Activated CD8-positive, alpha-beta memory T cell treated with anti-CD3 and anti-CD28 coated beads, Interleukin-2, amount 50 U/mL, for 1 hour (primary cell): ENCODE results near the gene LAMP5.

ENCODE experiments used
- DNase-seq: peaks from one replicate; pipeline ENCODE4 v3.0.0-alpha.2; 2020; ENCODE audit errors: extremely low read depth

Gene LAMP5, protein sequence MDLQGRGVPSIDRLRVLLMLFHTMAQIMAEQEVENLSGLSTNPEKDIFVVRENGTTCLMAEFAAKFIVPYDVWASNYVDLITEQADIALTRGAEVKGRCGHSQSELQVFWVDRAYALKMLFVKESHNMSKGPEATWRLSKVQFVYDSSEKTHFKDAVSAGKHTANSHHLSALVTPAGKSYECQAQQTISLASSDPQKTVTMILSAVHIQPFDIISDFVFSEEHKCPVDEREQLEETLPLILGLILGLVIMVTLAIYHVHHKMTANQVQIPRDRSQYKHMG

DNA sequence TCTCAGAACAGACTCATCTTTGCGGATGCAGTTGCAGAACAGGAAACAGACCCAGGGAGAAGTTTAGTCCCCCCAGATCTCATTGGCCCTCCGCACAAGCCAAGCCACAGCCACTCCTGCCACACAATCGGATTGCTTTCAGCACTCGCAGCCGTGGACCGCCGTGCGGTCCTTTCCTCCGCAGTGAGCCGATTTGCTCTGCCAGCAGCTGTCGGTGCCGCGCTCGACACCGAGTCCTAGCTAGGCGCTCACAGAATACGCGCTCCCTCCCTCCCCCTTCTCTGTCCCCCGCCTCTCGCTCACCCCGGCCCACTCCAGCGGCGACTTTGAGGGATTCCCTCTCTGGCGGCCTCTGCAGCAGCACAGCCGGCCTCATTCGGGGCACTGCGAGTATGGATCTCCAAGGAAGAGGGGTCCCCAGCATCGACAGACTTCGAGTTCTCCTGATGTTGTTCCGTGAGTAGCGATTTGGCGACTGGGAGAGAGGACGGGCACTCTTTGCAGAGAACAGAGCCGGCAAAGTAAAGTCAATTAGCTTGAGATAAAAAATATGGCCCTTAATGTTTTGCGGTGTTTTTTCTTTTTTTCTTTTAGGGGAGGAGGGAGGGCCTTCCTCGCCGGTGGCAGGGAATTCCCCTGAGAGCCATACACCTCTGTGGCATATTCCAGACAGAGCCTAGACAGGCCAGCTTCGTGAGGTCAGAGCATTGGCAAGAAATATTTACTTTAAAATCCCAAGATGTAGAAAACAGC lies at the start of gene LAMP5:
Gene LAMP5, plus strand, starts transcription at position 130 of the 753 bp plus-strand sequence. Its CDS starts 263 bp downstream, at position 393.
- no peak for DNase-seq

DNA sequence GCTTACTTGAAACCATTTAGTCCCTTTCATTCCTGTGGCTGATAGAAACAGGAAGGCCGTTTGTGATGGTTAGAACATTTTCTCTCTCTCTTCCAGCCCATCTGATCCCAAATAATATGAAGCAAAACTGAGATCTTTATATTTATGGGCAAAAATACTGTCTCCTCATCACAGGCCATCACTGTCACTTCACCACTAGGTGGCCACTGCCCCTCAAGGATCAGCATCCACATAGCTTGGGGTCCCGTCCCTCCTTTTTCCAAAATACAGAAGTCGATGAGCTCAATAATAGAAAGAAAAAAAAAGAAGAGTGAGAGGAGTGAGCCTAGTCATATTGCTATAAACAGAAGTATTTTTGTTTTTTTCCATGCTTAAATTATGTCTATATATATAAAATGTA lies 46.4 kb upstream of the LAMP5 start:
- DNase-seq, result no peak

DNA sequence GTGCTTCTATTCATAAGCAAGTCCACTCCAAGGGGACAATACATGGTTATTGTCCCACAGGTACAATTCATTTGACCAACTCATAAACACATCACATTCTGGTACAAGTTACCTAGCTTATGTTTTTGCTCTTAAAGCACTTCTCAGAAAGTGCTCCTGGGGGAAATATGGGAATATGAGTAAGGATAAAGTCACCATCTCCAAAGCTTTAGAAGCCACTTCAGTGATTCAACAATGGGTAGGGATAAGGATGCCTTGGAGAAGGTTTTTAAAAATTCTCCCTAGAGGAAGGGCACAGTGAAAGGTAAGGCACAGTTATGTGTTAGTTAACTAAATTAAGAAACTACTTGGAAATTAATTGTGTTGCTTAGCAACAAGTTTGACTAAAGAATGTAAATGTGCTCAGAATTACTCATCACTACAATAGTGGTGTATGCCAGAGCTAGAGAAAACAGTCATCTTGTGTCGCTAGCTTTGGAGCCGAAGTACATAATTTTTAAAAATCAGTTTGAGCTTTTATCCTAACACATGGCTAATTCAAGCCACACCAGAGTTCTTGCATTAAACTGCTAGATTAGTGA lies 39.5 kb upstream of the LAMP5 start:
- no peak for DNase-seq

DNA sequence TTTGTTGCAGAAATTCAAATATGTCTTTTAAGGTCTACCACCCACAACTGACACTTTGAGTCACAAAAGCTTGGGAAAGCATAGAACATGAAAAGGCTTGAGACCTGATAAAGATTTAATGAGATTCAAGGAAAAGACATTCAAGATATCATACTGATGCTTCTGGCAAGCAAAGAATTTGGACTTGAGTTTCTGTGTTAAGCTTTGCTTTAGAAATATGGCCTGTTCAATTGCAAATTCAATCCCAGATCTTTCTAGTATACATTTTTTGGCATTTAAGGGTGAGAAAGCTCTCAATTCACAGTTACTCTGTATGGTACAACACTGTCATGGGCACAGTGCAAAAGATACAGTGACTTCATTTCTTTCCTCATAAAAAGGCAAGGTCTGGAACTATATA lies 38.9 kb upstream of the LAMP5 start:
- DNase-seq, result no peak

DNA sequence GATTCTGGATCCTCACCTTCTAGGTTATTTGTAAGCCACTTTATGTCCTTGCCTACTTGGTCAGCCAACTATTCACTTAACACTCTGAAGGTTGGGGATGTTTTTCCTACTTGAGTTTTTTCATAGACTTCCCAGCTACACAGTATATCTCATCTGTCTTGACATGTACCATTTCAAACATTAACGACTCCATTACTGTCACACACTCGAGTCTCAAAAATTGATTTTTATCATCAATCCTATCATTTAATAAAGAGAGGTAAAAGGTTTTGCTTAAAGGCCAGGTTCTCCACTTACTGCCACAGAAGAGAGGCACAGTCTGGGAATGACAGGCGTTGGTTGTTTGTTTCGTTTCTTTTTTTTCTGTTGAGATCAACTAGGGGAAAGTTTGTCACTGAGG lies 38.2 kb upstream of the LAMP5 start:
- no peak for DNase-seq

DNA sequence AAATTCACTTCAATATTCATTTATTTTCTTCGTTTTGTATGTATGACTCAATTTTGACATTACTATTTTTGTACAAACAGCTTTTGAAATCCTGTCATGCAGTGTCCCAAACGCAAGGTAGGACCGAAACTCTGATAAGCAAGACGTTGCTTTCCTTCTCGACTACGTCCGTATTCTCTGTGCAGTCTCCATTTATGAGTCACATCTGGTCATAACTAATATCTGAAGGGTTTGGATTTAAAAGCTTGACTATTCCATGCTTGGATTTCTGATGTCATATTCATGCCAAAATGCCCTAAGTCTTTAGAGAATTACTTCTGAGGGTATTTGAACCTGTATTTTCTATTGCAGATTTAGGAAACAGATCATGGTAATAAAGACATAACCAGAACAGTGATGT lies 37.8 kb upstream of the LAMP5 start:
- DNase-seq, result no peak

DNA sequence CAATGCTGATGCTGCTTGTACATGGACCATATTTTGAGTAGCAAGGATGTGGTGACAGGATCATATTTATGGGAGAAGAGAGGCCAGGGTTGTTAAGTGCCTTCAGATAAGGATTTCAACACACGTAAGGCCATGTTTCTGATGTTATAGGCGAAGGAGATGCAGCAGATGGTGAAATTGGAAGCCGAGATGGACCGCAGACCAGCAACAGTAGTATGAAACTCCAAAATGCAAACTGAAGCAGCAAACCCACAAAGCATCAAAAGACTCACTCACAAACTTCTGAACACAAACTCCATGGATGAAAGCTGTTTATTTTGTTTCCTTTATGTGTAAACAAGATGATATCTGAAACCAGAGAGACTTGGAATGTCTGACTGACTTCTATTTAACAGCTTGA lies 35.6 kb upstream of the LAMP5 start:
- DNase-seq, result no peak

DNA sequence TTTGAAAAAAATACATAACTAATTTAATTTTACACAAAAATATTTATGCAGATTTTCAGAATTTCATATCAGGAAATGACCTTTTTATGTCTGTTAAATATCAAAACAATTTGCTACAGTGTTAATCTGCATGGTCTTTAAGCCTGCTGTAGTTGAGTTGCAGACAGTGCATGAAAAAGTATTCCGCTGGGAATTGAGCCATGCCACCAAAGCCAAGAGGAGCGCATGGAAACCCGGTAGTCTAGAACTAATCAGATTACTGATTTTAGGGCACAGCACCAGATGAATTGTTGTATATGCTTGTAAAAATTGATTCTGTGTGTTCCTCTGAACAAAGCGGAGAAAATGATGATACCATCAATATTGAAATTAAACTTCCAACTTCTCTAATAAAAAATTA lies 34.3 kb upstream of the LAMP5 start:
- DNase-seq, result no peak

DNA sequence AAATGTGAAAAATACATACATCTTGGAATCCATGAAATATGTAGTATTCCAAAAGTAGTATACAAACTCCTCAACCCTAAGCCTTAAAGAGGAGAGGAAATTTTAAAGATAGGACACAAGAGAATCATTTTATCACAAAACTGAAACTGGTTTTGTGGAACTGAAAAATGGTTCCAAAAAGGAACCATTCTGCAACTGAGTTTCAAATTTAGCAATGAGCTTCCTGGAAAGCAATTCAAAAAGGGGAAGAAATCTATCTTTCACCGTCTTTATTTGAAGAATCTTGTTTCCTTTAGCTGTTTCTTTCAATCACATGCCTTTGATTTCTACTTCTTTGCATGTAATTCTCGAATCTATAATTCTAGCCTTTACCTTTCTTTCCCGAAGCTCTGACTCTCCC lies 32.2 kb upstream of the LAMP5 start:
- no peak for DNase-seq

DNA sequence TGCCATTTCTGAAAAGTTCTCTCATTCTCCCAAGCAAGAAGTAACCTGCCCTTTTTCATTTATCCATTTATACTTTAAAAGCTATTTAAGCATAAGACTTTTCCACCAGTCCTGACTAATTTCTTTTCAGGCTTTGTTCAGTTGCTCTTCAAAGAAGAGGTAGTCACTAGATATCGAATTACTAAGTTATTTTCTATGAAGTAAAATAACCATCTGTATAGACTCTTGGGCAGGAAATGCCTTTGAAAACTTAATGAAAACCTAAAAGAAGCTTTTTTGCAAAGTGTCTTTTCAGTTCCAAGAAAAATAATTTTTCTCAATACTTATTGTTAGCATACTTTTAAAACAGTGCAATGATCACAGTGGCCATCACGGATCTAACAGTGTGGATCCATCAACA lies 31.3 kb upstream of the LAMP5 start:
- no peak for DNase-seq

DNA sequence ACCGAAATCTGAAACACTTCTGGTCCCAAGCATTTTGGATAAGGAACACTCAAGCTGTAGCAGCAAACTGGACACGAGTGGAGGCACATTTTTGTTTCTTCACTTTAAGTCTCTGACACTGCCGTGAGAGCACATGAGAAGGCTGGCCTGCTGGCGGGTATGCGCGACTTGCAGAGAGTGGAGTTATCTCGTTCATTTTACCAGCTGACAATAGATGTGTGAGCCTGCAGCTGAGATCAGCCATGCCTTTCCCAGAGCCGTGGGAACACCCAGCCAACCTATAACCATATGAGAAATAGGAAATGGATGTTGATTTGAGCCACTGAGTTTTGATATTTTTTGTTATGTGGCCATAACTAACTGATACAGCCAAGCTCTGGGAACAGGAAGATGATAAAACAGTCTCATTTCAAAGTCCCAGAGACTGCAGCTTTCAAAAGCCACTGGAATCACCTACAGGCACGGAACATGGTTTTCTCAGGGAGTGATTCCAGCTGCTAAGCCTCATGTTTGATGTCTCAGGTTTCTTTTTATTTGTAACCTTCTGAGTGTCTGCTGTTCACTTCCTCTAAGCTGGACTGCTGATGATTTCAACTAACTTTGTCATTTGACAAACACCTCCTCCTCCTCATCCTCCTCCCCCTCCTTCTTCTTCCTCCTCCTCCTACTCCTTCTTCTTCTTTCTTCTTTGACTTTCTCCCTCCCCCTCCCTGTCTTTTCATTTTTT lies 28.6 kb upstream of the LAMP5 start:
- DNase-seq, result no peak

DNA sequence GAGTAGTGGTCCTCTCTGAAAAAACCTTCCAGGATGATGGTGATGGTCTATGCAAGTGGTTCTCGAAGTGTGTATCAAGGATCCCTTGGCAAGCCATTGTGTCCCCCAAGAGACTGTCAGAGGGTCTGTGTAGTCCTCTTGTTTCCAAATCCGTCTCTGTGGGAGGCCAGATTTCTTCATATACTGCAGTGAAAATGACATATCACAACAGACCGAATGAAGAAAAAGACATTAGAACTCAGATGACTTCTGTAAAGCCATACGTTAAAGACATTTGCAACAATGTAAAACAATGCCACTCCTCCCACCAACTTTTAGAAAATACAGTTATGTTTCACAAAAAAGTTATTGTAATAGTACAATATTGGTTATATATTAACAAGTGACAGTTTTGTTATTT lies 27.2 kb upstream of the LAMP5 start:
- no peak for DNase-seq

DNA sequence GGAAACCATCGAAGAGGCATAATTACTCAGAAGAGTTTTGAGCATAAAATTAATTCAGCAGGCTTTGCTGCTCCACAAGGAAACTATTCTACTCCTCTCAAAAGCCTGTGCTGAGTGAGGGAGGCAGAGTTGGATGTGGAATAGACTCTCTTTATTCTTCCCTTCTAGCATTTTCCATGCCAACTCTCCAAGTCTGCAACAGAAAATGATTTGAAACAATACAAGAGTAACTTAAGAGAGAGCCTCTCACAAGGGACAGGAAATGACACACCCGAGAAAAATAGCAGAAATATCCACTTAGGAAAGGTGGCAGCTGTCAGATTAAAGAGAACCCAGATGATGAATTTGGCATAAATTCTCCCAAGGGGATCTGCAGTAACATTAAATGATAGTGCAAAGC lies 26.3 kb upstream of the LAMP5 start:
- DNase-seq, result no peak

DNA sequence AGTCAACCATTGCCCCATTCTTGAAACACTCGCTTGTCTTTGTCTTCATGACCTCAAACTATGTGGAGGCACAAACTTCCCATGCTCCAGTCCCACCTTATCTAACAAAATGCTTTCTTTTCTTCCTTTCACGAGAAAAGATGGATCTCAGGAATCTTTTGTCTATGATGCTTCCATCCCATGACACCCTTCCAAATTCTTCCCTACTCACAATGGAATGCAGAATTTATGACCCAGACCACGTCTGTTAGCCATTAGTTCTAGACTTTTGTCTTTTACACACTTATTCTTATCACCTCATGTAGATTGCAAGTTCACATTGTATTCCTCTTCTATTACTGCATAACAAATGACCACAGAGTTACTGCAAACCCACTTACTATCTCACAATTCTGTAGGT lies 24.2 kb upstream of the LAMP5 start:
- no peak for DNase-seq

DNA sequence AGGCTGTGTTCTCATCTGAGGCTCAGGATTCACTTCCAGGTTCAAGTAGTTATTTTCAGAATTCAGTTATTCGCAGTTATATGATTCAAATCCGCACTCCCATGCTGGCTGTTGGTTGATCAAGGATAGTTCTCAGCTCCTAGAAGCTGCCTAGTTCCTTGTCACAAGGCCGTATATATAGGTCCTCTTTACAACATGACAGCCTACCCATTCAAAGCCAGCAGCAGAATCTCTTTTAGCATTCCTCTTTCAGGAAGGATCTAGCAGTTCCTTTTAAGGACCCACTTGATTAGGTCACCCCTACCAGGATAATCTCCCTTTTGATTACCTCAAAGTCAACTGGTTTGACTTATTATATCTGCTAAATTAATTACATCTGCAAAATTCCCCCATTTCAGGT lies 23.8 kb upstream of the LAMP5 start:
- DNase-seq, result no peak

DNA sequence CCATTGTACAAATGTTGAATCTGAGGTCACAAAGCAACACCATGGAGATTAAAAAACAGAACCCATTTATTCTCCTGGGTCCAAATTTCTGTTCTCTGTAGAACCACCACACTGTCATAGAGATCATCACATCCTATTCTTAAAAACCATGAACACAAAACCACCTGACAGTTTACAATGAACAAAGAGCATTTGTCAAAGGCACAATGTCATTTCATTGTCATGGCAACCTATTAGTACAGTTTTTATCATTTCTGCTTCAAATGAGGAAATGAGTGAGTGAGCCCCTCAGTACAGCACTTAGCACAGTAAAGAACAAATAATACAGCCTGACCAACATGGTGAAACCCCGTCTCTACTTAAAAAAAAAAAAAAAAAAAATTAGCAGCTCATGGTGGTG lies 23.1 kb upstream of the LAMP5 start:
- DNase-seq, result no peak

DNA sequence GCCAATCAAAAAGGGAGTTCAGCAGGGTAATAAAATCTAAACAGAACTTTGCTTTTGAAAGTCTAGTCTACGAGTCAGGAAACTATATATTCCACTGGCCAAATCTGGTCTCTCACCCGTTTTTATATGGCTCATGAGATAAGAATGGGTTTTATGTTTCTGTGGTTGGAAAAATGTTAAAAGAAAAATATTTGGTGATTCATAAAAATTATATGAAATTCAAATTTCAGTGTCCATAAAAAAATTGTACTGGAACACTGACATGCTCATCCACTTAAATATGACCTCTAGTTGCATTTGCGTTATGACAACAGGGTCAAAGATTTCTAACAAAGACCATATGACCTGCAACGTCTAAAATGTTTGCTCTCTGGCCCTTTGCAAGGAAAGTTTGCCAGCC lies 22.3 kb upstream of the LAMP5 start:
- no peak for DNase-seq

DNA sequence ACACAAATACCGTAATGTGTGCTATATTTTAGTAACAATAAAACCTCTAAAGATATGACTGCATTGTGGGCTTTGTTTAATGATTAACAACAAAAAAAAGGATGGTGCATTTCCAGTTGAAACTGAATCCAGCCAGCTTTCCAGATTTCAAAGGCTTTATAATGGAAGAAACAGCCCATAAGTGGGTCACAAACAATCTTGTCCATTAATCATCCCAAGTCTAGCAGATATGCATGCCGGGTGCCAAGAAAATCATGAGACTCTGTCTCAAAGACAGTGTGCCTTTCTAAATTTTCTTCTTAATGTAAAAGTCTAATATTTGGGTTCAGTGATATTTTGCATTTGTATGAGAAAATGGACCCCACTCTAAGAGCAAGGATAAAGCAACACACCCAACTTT lies 20.6 kb upstream of the LAMP5 start:
- no peak for DNase-seq

DNA sequence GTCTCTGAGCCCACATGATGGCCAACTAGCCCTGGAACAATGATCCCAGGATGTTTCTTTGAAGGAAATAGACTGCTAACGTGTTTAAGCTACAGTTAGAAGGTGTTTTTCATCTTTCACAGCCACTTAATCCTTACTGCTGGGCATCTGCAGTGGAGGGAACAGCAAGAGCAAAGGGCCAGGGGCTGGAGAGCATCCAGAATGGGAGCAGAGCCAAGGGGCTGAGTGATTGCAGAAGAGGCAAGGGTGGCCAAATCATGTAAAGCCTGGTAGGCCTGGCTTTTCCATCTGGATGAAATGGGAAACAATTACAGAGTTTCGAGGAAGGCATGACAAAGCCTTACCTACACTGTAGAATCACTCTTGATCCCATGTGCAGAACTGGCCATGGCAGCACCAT lies 18.7 kb upstream of the LAMP5 start:
- DNase-seq, result no peak

DNA sequence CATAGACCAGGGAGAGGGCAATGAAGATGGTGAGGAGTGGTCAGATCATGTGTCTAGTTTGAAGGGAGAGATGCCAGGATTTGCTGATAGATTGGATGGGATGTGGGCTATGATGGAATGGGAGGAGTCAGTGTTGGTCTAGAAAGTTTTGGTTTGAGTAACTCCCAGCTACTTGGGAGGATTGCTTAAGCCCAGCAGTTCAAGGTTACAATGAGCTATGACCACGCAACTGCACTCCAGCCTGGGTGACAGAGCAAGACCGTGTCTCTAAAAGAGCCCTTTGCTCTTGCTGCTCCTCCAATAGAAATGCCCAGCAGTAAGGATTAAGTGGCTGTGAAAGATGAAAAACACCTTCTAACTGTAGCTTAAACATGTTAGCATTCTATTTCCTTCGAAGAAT lies 18.2 kb upstream of the LAMP5 start:
- no peak for DNase-seq

DNA sequence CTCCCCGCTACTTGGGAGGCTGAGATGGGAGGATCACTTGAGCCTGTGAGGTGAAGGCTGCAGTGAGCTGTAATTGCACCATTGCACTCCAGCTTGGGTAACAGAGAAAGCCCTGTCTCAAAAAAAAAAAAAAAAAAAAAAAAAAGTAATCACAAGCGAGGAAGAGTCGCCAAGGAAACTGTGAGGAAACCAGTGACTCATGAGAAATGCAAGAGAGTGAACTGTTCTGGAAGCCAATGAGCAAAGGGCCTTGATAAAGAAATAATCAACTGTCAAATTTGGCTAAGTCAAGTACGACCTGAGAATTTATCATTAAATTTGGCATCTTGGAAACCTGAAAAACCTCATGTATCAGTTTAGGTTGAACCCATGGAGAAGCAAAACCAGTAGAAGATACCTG lies 16.1 kb upstream of the LAMP5 start:
- no peak for DNase-seq

DNA sequence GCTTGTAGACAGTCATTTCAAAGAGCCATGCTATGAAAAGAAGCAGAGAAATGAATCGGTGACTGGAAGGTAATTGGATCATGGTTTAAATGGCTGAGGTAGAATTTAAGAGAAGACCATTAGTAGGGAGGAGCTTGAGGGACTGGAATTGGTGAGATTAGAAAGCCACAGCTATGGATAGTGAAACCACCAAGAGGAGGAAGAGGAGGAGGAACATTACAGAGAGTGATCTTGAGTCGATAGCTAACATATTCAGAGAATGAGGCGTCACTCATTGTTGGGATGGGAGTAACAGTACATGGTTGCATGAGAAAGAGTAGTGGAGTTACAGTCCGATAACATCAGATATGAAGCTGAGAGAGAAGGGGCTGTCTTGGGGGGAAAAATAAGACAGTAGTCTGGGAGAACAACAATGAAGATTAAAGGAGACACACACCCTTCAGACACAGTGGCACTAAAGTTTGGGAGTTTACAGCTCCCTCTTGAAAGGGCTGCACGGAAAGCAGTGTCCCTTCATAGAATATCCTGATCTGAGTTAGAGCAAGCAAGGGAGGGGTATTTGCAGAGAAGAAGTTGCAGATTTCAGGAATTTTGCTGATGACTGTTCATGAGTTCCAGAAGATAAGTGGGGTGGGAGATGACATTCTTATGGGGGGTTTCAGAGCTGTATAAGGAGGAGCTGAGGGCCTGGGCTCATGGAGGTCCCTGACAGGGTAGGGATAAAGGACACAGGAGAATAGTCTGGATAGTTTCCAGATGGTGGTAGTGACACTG lies 15.1 kb upstream of the LAMP5 start:
- DNase-seq, result no peak
